H1 (cell line): ENCODE measurements around the gene FAM120B. TPM values are rescaled to one million over a fixed set of nuclear protein-coding genes. Genes with fewer than 3 reads are reported as not detected.

ENCODE experiments used
- GTF2F1 ChIP-seq: IDR thresholded peaks from 2 replicates; pipeline ENCODE4 v1.6.1; 2012; ENCODE audit warnings: low read depth, low read length, improper control_type of control experiment, borderline replicate concordance
- HDAC6 ChIP-seq: IDR thresholded peaks from one replicate; pipeline ENCODE4 v1.7.1; 2012; ENCODE audit warnings: low read depth, mild to moderate bottlenecking, inconsistent platforms, low read length, moderate library complexity
- KDM1A ChIP-seq: fragments of 200-600, 300-600 bp; sonication (generic); IDR thresholded peaks from 2 replicates; pipeline ENCODE4 v1.7.1; 2016; ENCODE audit warnings: mild to moderate bottlenecking, low read length, borderline replicate concordance
- RNF2 ChIP-seq: fragments of 200-900, 300-1000 bp; sonication (generic); IDR thresholded peaks from 2 replicates; pipeline ENCODE4 v1.7.1; 2016; ENCODE audit warnings: borderline replicate concordance, low read depth, mild to moderate bottlenecking, antibody characterized with exemption, low read length; ENCODE audit not compliant: poor library complexity, severe bottlenecking; ENCODE audit errors: missing control alignments
- SIX5 ChIP-seq: IDR thresholded peaks from 2 replicates; pipeline ENCODE4 v1.6.1; 2011; ENCODE audit warnings: mild to moderate bottlenecking, low read depth, low read length
- SP4 ChIP-seq: IDR thresholded peaks from 2 replicates; pipeline ENCODE4 v1.6.1; 2012; ENCODE audit warnings: low read length, inconsistent platforms
- ZNF274 ChIP-seq: IDR thresholded peaks from 2 replicates; pipeline ENCODE4 v1.7.0; 2012; ENCODE audit warnings: low read length, borderline replicate concordance; ENCODE audit errors: extremely low read depth
- polyA plus RNA-seq, 7 experiments: library from polyadenylated mRNA; depleted of rRNA in 3 of 7; stranded (reverse) in 5 of 7; unstranded in 2 of 7; fragments of >200 nt in 5 of 7; fragments of 200-250 nt in 2 of 7; gene quantifications; 1 replicate in 5 of 7; 2 replicates in 1 of 7; 4 replicates in 1 of 7; pipeline versions ENCODE4 v1.2.1 to v1.2.3, GENCODE V29; 2011 to 2013; ENCODE audit warnings: missing spikeins in 2 of 7, mixed read lengths in 2 of 7
- total RNA-seq: library from RNA; stranded (reverse); fragmentation: NEBNext Ultra II Directional; extraction: Animal tissue kit (Norgen Biotek cat#: 25700); gene quantifications from 2 replicates; pipeline ENCODE4 v1.2.1, GENCODE V29; 2021
- TF ChIP-seq, protein P1 (sequence below): IDR thresholded peaks from 2 replicates; pipeline ENCODE4 v1.6.1; 2011; ENCODE audit warnings: low read depth, mild to moderate bottlenecking, low read length; ENCODE audit not compliant: insufficient read depth
- TF ChIP-seq, protein P2 (sequence below): fragments of 300-600 bp; sonication (generic); IDR thresholded peaks from 2 replicates; pipeline ENCODE4 v1.7.1; 2012; ENCODE audit warnings: low read length, moderate library complexity, mild to moderate bottlenecking, inconsistent platforms; ENCODE audit not compliant: insufficient replicate concordance

Gene FAM120B
- total and polyA plus RNA-seq, 2 of the 8 experiments (the other 6 are each of a cell fraction or from before 2014, with no cell fraction given) = 5.1 to 12.5 TPM

DNA sequence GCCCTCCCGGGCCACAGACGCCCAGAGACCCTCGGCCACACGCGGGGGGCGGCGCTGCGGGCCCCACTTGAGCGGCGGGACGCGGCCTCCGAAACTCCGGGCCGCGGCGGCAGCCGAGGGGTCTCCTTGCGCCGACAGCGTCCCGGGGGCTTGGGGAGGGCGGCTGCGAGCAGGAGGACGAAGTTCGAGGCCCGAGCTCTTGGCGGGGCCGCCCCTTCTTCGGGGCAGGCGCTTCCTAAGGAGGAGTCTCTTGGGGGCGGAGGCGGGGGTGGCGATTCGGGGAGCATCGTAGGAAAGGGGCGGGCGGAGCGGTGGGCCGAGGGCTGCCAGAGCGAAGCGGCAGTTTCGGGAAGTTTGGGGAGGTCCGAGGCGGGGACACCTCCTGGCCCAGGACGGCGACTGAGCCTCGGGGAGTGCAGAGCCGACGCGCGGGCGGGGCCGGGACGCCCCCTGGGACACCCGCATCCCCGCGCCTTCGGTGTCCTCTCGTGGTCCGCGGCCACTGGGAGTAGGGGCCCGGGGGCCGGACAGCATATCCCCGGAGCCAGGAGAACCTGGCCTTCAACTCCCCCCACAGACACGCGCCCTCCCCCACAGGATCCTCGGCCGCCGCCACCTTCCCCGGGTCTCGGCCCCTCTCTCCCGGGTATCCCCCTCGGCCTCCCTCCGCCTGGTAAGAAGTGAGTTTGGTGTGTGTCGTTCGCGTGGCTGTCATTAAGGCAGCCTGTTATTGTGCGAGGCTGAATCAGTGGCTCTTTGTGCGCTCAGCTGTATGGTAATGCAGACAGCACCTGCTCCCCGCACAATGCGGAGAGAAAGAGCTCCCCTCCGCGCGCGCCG lies 15.1 kb upstream of the FAM120B start (continued):
- TF ChIP-seq, protein P1, sequence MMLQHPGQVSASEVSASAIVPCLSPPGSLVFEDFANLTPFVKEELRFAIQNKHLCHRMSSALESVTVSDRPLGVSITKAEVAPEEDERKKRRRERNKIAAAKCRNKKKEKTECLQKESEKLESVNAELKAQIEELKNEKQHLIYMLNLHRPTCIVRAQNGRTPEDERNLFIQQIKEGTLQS = no peak
- TF ChIP-seq SP4 = no peak
- TF ChIP-seq GTF2F1 = no peak
- no peak for TF ChIP-seq RNF2
- TF ChIP-seq, protein P2, sequence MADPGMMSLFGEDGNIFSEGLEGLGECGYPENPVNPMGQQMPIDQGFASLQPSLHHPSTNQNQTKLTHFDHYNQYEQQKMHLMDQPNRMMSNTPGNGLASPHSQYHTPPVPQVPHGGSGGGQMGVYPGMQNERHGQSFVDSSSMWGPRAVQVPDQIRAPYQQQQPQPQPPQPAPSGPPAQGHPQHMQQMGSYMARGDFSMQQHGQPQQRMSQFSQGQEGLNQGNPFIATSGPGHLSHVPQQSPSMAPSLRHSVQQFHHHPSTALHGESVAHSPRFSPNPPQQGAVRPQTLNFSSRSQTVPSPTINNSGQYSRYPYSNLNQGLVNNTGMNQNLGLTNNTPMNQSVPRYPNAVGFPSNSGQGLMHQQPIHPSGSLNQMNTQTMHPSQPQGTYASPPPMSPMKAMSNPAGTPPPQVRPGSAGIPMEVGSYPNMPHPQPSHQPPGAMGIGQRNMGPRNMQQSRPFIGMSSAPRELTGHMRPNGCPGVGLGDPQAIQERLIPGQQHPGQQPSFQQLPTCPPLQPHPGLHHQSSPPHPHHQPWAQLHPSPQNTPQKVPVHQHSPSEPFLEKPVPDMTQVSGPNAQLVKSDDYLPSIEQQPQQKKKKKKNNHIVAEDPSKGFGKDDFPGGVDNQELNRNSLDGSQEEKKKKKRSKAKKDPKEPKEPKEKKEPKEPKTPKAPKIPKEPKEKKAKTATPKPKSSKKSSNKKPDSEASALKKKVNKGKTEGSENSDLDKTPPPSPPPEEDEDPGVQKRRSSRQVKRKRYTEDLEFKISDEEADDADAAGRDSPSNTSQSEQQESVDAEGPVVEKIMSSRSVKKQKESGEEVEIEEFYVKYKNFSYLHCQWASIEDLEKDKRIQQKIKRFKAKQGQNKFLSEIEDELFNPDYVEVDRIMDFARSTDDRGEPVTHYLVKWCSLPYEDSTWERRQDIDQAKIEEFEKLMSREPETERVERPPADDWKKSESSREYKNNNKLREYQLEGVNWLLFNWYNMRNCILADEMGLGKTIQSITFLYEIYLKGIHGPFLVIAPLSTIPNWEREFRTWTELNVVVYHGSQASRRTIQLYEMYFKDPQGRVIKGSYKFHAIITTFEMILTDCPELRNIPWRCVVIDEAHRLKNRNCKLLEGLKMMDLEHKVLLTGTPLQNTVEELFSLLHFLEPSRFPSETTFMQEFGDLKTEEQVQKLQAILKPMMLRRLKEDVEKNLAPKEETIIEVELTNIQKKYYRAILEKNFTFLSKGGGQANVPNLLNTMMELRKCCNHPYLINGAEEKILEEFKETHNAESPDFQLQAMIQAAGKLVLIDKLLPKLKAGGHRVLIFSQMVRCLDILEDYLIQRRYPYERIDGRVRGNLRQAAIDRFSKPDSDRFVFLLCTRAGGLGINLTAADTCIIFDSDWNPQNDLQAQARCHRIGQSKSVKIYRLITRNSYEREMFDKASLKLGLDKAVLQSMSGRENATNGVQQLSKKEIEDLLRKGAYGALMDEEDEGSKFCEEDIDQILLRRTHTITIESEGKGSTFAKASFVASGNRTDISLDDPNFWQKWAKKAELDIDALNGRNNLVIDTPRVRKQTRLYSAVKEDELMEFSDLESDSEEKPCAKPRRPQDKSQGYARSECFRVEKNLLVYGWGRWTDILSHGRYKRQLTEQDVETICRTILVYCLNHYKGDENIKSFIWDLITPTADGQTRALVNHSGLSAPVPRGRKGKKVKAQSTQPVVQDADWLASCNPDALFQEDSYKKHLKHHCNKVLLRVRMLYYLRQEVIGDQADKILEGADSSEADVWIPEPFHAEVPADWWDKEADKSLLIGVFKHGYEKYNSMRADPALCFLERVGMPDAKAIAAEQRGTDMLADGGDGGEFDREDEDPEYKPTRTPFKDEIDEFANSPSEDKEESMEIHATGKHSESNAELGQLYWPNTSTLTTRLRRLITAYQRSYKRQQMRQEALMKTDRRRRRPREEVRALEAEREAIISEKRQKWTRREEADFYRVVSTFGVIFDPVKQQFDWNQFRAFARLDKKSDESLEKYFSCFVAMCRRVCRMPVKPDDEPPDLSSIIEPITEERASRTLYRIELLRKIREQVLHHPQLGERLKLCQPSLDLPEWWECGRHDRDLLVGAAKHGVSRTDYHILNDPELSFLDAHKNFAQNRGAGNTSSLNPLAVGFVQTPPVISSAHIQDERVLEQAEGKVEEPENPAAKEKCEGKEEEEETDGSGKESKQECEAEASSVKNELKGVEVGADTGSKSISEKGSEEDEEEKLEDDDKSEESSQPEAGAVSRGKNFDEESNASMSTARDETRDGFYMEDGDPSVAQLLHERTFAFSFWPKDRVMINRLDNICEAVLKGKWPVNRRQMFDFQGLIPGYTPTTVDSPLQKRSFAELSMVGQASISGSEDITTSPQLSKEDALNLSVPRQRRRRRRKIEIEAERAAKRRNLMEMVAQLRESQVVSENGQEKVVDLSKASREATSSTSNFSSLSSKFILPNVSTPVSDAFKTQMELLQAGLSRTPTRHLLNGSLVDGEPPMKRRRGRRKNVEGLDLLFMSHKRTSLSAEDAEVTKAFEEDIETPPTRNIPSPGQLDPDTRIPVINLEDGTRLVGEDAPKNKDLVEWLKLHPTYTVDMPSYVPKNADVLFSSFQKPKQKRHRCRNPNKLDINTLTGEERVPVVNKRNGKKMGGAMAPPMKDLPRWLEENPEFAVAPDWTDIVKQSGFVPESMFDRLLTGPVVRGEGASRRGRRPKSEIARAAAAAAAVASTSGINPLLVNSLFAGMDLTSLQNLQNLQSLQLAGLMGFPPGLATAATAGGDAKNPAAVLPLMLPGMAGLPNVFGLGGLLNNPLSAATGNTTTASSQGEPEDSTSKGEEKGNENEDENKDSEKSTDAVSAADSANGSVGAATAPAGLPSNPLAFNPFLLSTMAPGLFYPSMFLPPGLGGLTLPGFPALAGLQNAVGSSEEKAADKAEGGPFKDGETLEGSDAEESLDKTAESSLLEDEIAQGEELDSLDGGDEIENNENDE = no peak
- no peak for TF ChIP-seq ZNF274
- no peak for TF ChIP-seq HDAC6
- TF ChIP-seq KDM1A = no peak
- TF ChIP-seq SIX5 = no peak
